Measurements from ENCODE around the gene NEDD9.

The NEDD9 gene

DNA sequence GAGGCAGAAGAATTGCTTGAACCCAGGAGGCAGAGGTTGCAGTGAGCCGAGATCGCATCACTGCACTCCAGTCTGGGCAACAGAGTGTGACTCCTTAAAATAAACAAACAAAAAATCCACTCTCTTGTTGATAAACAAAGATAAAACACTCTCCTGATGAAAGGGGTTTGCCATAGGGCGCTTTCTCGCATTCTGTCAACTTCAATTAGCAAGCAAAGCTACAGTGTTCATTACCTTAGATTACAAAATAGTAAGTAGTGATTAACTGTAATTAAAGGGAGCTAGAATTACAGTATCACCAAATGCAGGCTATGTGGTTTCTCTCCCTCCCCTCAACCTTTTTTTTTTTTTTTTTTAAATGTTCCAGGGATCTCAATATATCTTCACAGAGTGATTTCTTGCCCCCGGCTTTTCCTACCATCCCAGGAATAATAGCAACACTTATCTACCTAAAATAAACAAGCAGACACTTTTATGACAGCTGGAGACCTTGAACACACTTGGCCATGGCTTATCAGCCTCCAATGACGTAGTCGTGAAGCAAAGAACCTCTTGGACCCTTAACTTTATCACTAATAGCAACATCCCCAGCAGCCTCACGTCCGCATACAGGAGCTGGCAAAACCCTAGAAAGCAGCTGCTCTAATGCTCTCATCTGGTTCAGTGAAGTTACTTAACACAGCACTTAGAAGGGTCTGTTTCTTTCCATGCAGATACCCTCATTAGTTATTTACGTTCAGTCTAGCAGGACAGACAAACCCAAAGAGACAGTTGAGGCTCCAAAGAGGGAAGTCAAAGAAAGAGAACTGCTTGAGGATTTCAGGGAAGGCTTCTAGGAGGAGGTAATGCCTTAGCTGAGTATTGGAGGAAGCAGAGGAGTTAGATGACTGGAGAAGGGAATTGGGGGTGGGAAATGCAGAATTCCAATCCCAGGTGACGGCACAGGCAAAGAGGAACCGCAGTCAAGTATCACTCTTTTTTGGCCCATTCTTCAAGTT lies 37.9 kb upstream of the NEDD9 start:
- TF ChIP-seq, protein P1, sequence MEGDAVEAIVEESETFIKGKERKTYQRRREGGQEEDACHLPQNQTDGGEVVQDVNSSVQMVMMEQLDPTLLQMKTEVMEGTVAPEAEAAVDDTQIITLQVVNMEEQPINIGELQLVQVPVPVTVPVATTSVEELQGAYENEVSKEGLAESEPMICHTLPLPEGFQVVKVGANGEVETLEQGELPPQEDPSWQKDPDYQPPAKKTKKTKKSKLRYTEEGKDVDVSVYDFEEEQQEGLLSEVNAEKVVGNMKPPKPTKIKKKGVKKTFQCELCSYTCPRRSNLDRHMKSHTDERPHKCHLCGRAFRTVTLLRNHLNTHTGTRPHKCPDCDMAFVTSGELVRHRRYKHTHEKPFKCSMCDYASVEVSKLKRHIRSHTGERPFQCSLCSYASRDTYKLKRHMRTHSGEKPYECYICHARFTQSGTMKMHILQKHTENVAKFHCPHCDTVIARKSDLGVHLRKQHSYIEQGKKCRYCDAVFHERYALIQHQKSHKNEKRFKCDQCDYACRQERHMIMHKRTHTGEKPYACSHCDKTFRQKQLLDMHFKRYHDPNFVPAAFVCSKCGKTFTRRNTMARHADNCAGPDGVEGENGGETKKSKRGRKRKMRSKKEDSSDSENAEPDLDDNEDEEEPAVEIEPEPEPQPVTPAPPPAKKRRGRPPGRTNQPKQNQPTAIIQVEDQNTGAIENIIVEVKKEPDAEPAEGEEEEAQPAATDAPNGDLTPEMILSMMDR (IDR thresholded peaks at IDR 0.05), result no peak

DNA sequence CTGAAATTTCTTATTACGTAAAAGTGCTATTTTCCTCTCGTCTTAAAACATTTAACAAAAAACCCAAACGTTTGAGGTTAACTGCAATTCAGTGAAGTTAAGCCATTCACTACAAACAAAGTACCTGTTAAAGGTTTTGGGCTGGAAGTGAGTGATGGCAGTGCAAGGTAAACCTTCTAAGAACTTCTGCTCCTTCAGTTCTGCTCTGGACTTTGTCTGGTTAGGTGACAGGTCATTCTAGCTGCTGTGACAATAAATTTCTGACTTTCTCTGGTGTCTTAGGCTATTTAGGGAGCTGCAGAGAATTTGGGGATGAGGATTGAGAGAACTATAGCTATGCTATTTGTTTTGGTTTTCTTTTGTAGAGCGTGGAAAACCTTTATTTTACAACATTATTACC lies 36.5 kb upstream of the NEDD9 start:
- no peak overlapping the region for H3K27ac ChIP-seq
- no peak for DNase-seq (ENCODE audit: low spot score)
- TF ChIP-seq, protein P1 (IDR thresholded peaks at IDR 0.05), result no peak
- no peak overlapping the region for H3K4me3 ChIP-seq

More for the DNA sequence above, 37.9 kb upstream of the NEDD9 start:
- no peak overlapping the region for H3K4me3 ChIP-seq
- DNase-seq (ENCODE audit: low spot score), result no peak
- no peak overlapping the region for H3K27ac ChIP-seq

DNA sequence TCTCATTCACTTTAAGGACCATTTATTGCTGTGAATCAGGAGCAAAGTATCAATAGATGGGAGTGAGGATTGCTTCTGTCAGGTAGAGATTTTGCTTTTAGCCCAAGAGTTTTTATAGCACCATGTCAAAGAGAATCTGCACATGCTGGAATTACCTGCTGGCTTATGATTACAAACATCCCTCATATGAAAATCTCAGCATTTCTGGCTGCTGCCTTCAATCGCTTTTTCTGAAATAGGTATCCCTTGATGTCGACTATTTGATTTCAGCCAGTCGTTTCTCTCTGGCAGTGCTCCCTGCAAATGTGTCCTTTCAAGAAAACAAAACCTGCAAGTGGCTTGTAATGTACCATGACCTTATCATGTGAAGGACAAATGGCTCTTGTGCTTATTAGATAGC lies 34.5 kb upstream of the NEDD9 start:
- no peak for DNase-seq (ENCODE audit: low spot score)
- peak overlapping the region in 1 of 2 donors; percentile 19 for H3K27ac ChIP-seq
- TF ChIP-seq, protein P1 (IDR thresholded peaks at IDR 0.05), result no peak
- H3K4me3 ChIP-seq, result no peak overlapping the region

DNA sequence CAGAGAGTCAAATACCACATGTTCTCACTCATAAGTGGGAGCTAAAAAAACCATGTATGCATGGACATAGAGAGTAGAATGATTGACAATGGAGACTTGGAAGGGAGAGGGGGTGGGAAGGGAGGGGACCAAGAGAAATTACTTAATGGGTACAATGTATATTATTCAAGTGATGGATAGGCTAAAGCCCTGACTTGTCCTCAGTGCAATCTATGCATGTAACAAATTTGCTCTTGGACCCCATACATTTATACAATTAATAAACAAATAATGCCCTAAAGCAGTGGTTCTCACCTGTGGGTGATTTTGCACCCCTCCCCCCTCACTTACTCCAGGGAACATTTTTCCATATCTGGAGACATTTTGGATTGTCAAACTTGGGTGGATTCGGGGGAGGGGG lies 33.5 kb upstream of the NEDD9 start:
- TF ChIP-seq, protein P1 (IDR thresholded peaks at IDR 0.05), result no peak
- Histone ChIP-seq H3K27ac (no peak overlapping the region), H3K4me3 (no peak overlapping the region)
- DNase-seq (ENCODE audit: low spot score), result no peak

DNA sequence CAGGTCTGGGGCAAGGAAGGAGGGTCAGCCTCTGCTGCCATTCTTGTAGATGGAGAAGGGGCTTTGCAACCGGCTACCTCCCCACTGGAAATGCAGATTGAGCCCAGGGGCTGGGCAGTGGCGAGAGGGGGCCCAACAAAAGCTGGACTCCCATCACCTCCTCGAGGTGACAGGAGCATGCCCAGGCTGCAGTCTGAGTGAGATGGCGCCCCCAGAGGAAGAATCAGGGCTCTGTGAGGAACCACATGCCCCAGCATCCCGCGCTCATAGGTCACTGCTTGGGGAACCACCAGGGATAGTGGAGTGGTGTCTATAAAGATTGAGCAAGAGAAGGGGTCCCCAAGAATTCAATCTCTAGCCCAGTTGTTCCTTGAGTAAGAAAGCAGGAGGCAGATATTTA lies 31.6 kb upstream of the NEDD9 start:
- H3K27ac ChIP-seq, result peak overlapping the region; percentile 44 to 80
- no peak overlapping the region for H3K4me3 ChIP-seq
- TF ChIP-seq, protein P1 (IDR thresholded peaks at IDR 0.05), result no peak
- DNase-seq (ENCODE audit: low spot score), result no peak

DNA sequence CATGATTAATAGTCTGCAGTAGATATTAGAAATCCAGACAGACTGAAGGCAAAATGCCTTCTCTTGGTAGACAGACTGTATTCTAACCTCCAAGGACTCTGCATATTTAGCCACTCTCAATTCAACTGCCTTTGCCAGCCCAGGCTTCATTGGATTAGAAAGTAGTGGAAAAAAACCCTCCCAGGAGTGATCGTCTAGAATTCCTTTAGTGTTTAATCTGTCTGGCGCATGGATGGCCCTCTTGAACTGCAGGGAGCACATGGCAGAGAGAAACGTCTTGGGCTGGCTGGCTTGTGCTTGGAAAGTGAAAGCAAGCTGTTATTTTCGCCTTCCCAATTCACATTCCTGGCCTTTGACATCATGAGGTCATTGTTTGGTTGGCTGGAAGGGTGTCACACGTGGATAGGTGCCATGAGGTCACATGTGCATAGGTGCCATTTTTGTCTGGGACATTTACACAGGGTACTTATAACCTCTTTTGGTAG lies 30.9 kb upstream of the NEDD9 start:
- peak; percentile 90 for DNase-seq (ENCODE audit: low spot score)
- Histone ChIP-seq H3K4me3 (no peak overlapping the region), H3K27ac (peak overlapping the region; percentile 44 to 80)

More for the DNA sequence above, 30.9 kb upstream of the NEDD9 start:
- TF ChIP-seq, protein P1 (IDR thresholded peaks at IDR 0.05), result no peak
